Parathyroid adenoma (tissue), 2 donors: Measurements from ENCODE around the gene KIRREL3.

ENCODE experiments used
- H2AFZ ChIP-seq: fragments of 300-600 bp; sonication (generic); one replicate; pipeline ENCODE4 v1.7.0; 2017; ENCODE audit warnings: antibody characterized with exemption, mild to moderate bottlenecking
- H3K27ac ChIP-seq: fragments of 300-600 bp; sonication (generic); one replicate; pipeline ENCODE4 v1.7.0; 2017
- H3K27me3 ChIP-seq: fragments of 300-600 bp; sonication (generic); one replicate; pipeline ENCODE4 v1.7.0; 2017; ENCODE audit warnings: low read length; ENCODE audit not compliant: control insufficient read depth, insufficient read depth
- H3K36me3 ChIP-seq: fragments of 300-600 bp; sonication (generic); one replicate; pipeline ENCODE4 v1.7.0; 2017; ENCODE audit warnings: low read length; ENCODE audit not compliant: control insufficient read depth, insufficient read depth
- H3K4me1 ChIP-seq: fragments of 300-600 bp; sonication (generic); one replicate; pipeline ENCODE4 v1.7.0; 2017; ENCODE audit warnings: control low read depth
- H3K4me2 ChIP-seq: fragments of 300-600 bp; sonication (generic); one replicate; pipeline ENCODE4 v1.7.0; 2017; ENCODE audit warnings: low read length
- H3K4me3 ChIP-seq: fragments of 300-600 bp; sonication (generic); one replicate; pipeline ENCODE4 v1.7.0; 2017; ENCODE audit warnings: low read depth, low read length
- H3K79me2 ChIP-seq: fragments of 300-600 bp; sonication (generic); one replicate; pipeline ENCODE4 v1.7.0; 2017; ENCODE audit warnings: control low read depth
- H3K9ac ChIP-seq: fragments of 300-600 bp; sonication (generic); one replicate; pipeline ENCODE4 v1.7.0; 2017; ENCODE audit warnings: mild to moderate bottlenecking
- H3K9me3 ChIP-seq: fragments of 300-600 bp; sonication (generic); one replicate; pipeline ENCODE4 v1.7.0; 2017; ENCODE audit warnings: low read length; ENCODE audit not compliant: control insufficient read depth
- TF ChIP-seq, protein P1 (sequence below): fragments of 300-600 bp; sonication (generic); IDR thresholded peaks from one replicate; pipeline ENCODE4 v1.7.0; 2017; ENCODE audit warnings: antibody characterized with exemption, mild to moderate bottlenecking
- donor health status: primary hyperparathyroidism.

KIRREL3 gene

DNA sequence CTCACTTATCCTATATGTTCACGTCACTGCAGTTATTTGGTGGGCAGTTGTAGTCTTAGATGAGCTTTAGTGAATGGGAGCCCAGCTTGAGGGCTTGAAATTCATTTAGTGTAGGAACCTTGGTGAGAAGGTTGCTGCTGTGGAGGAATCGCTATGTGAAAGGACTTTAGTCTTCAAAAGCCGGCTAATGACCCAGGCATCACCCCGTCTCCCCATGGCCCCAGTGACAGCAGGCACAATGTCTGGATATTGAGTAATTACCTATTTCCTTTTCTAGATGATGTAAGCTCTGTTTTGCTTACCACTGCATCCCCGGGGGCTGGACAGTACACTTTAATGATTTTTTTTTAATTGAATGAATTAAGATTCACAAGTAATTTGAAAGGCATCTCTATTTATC is 361.9 kb downstream of the KIRREL3 start:
- no peak overlapping the region for H3K4me2 ChIP-seq
- H3K4me3 ChIP-seq: no peak overlapping the region
- no peak overlapping the region for H2AFZ ChIP-seq
- no peak overlapping the region for H3K27ac ChIP-seq
- no peaks in the 10 kb centered on the region for H3K79me2 ChIP-seq
- no peaks in the 10 kb centered on the region for H3K9me3 ChIP-seq
- TF ChIP-seq, protein P1, sequence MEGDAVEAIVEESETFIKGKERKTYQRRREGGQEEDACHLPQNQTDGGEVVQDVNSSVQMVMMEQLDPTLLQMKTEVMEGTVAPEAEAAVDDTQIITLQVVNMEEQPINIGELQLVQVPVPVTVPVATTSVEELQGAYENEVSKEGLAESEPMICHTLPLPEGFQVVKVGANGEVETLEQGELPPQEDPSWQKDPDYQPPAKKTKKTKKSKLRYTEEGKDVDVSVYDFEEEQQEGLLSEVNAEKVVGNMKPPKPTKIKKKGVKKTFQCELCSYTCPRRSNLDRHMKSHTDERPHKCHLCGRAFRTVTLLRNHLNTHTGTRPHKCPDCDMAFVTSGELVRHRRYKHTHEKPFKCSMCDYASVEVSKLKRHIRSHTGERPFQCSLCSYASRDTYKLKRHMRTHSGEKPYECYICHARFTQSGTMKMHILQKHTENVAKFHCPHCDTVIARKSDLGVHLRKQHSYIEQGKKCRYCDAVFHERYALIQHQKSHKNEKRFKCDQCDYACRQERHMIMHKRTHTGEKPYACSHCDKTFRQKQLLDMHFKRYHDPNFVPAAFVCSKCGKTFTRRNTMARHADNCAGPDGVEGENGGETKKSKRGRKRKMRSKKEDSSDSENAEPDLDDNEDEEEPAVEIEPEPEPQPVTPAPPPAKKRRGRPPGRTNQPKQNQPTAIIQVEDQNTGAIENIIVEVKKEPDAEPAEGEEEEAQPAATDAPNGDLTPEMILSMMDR: no peak
- H3K4me1 ChIP-seq: no peaks in the 10 kb centered on the region
- H3K27me3 ChIP-seq: no peaks in the 10 kb centered on the region
- no peaks in the 10 kb centered on the region for H3K36me3 ChIP-seq
- H3K9ac ChIP-seq: no peak overlapping the region

- Histone ChIP-seq H2AFZ (no peak overlapping the region), H3K79me2 (no peaks in the 10 kb centered on the region), H3K9me3 (no peaks in the 10 kb centered on the region), H3K36me3 (no peaks in the 10 kb centered on the region), H3K27me3 (no peaks in the 10 kb centered on the region), H3K4me1 (no peaks in the 10 kb centered on the region), H3K9ac (no peak overlapping the region), H3K27ac (no peak overlapping the region), H3K4me3 (no peak overlapping the region), H3K4me2 (no peak overlapping the region)
- TF ChIP-seq, protein P1: no peak
Observed at GRCh38 chr11:126637795-126638175, 362.8 kb downstream of the KIRREL3 start.

- H3K4me1 ChIP-seq: no peaks in the 10 kb centered on the region
- H3K36me3 ChIP-seq: no peaks in the 10 kb centered on the region
- H3K27ac ChIP-seq: no peak overlapping the region
- H3K4me2 ChIP-seq: no peak overlapping the region
- H3K9me3 ChIP-seq: no peaks in the 10 kb centered on the region
- no peak overlapping the region for H3K9ac ChIP-seq
- no peak overlapping the region for H3K4me3 ChIP-seq
- H2AFZ ChIP-seq: no peak overlapping the region
- TF ChIP-seq, protein P1: no peak
- H3K79me2 ChIP-seq: no peaks in the 10 kb centered on the region
- no peaks in the 10 kb centered on the region for H3K27me3 ChIP-seq
Observed at GRCh38 chr11:126636911-126637794, 363.4 kb downstream of the KIRREL3 start.

GRCh38 chr11:126635511-126635910 is 365.1 kb downstream of the KIRREL3 start:
- Histone ChIP-seq H3K36me3 (no peaks in the 10 kb centered on the region), H3K4me3 (no peak overlapping the region), H3K4me2 (no peak overlapping the region), H3K9ac (no peak overlapping the region), H3K4me1 (no peaks in the 10 kb centered on the region), H3K79me2 (no peaks in the 10 kb centered on the region), H2AFZ (no peak overlapping the region), H3K27ac (no peak overlapping the region), H3K27me3 (no peaks in the 10 kb centered on the region), H3K9me3 (no peaks in the 10 kb centered on the region)
- TF ChIP-seq, protein P1: no peak

- no peaks in the 10 kb centered on the region for H3K79me2 ChIP-seq
- no peak overlapping the region for H3K4me2 ChIP-seq
- no peaks in the 10 kb centered on the region for H3K4me1 ChIP-seq
- TF ChIP-seq, protein P1: no peak
- no peaks in the 10 kb centered on the region for H3K9me3 ChIP-seq
- no peak overlapping the region for H3K4me3 ChIP-seq
- H3K36me3 ChIP-seq: no peaks in the 10 kb centered on the region
- H3K27ac ChIP-seq: no peak overlapping the region
- no peaks in the 10 kb centered on the region for H3K27me3 ChIP-seq
- no peak overlapping the region for H3K9ac ChIP-seq
- no peak overlapping the region for H2AFZ ChIP-seq
Observed at GRCh38 chr11:126634963-126635362, 365.6 kb downstream of the KIRREL3 start.
